Choroid plexus epithelial cell (primary cell): ENCODE data around the gene WWOX.

Experiments used
- DNase-seq: peaks from one replicate; pipeline ENCODE4 v3.0.0-alpha.2; 2010; ENCODE audit warnings: low read depth
- H3K4me3 ChIP-seq: 2 replicates; pipeline ENCODE4 v1.5.1; 2011; ENCODE audit warnings: low read depth, mild to moderate bottlenecking, control low read depth, low read length, moderate library complexity
- CTCF ChIP-seq: conservative IDR thresholded peaks from 2 replicates; pipeline ENCODE4 v1.5.1; 2011; ENCODE audit warnings: low read depth, mild to moderate bottlenecking, control low read depth, inconsistent platforms, low read length, moderate library complexity

The WWOX gene

GRCh38 chr16:78605548-78606101, 506.2 kb downstream of the WWOX start:
- no peak for TF ChIP-seq CTCF
- H3K4me3 ChIP-seq: no peak overlapping the region
- no peak for DNase-seq

GRCh38 chr16:78606545-78606944, 507.1 kb downstream of the WWOX start:
- no peak for TF ChIP-seq CTCF
- H3K4me3 ChIP-seq: no peak overlapping the region
- no peak for DNase-seq

- no peak for DNase-seq
- no peak for TF ChIP-seq CTCF
- H3K4me3 ChIP-seq: no peak overlapping the region
These were observed 507.6 kb downstream of the WWOX start for GRCh38 chr16:78607022-78607421.

- DNase-seq: peak; percentile 16
- no peak for TF ChIP-seq CTCF
- no peak overlapping the region for H3K4me3 ChIP-seq
These were observed 508.0 kb downstream of the WWOX start for GRCh38 chr16:78607465-78607864.

- DNase-seq: no peak
- H3K4me3 ChIP-seq: no peak overlapping the region
- TF ChIP-seq CTCF: no peak
These were observed 508.9 kb downstream of the WWOX start for GRCh38 chr16:78608305-78608776.

- TF ChIP-seq CTCF: no peak
- DNase-seq: peak; percentile 4
- H3K4me3 ChIP-seq: no peak overlapping the region
These were observed 510.2 kb downstream of the WWOX start for GRCh38 chr16:78609402-78610274.
